ENCODE data around the gene CPS1.

GRCh38 chr2:210517264-210517663 lies 39.1 kb upstream of the CPS1 start:
- TF ChIP-seq ZNF404 (tag by site-specific recombination; IDR thresholded peaks at IDR 0.05) (no peak), CTCF (tag by site-specific recombination; IDR thresholded peaks at IDR 0.05) (no peak), RBAK (tag by site-specific recombination; IDR thresholded peaks at IDR 0.05) (no peak)
